Mesodermal cell (in vitro differentiated cells): ENCODE data around the gene FKBP2.

ENCODE experiments used
- H3K27ac ChIP-seq: 2 replicates; pipeline ENCODE4 v1.7.0; 2013; ENCODE audit warnings: mild to moderate bottlenecking, low read depth, low read length, moderate library complexity; ENCODE audit not compliant: severe bottlenecking
- H3K36me3 ChIP-seq: 2 replicates; pipeline ENCODE4 v1.7.1; 2013; ENCODE audit warnings: mild to moderate bottlenecking, low read length, moderate library complexity; ENCODE audit not compliant: control insufficient read depth, insufficient read depth
- H3K4me1 ChIP-seq: one replicate; pipeline ENCODE4 v1.7.1; 2013; ENCODE audit warnings: mild to moderate bottlenecking, low read length; ENCODE audit not compliant: insufficient read depth, control insufficient read depth, poor library complexity, severe bottlenecking
- H3K4me3 ChIP-seq: 2 replicates; pipeline ENCODE4 v1.7.0; 2013; ENCODE audit warnings: low read length, control low read depth, mild to moderate bottlenecking; ENCODE audit not compliant: insufficient read depth, poor library complexity, severe bottlenecking; ENCODE audit errors: extremely low read depth
- H3K9me3 ChIP-seq: 2 replicates; pipeline ENCODE4 v1.7.1; 2013; ENCODE audit warnings: mild to moderate bottlenecking, low read length, moderate library complexity; ENCODE audit not compliant: control insufficient read depth
- WGBS, 2 experiments: methylation state at CpG; one replicate each; pipeline ENCODE4 v1.1.5; 2013; ENCODE audit warnings: missing lambda C conversion rate in 2 of 2; ENCODE audit not compliant: insufficient coverage in 2 of 2; 5-methylcytosine and 5-hydroxymethylcytosine counted together

FKBP2 gene

GRCh38 chr11:64290352-64291261 lies 49.7 kb downstream of the FKBP2 start:
- H3K27ac ChIP-seq = no peak overlapping the region
- no peaks in the 10 kb centered on the region for H3K36me3 ChIP-seq
- no peak overlapping the region for H3K4me3 ChIP-seq
- H3K4me1 ChIP-seq = no peaks in the 10 kb centered on the region
- 52 to 67% methylated on average over 8 of the region's 10 CpGs for WGBS, 2 experiments
- H3K9me3 ChIP-seq = no peaks in the 10 kb centered on the region

GRCh38 chr11:64291262-64291751 lies 50.4 kb downstream of the FKBP2 start, which contains the start of gene KCNK4:
TSS of gene KCNK4 (plus strand) at chr11:64291302. CDS start at chr11:64293019, 1,717 bp downstream.
- Histone ChIP-seq H3K4me3 (peak within 1 kb of the TSS; percentile 11), H3K36me3 (no peaks in the 10 kb centered on the region), H3K9me3 (no peaks in the 10 kb centered on the region), H3K27ac (no peak within 1 kb of the TSS), H3K4me1 (no peaks in the 10 kb centered on the region)
- 2% methylated on average over 27 to 35 of the region's 45 CpGs for WGBS, 2 experiments

- Histone ChIP-seq H3K27ac (no peak overlapping the region), H3K4me1 (no peaks in the 10 kb centered on the region), H3K36me3 (no peaks in the 10 kb centered on the region), H3K9me3 (no peaks in the 10 kb centered on the region), H3K4me3 (peak overlapping the region; percentile 11)
- 1 to 2% methylated on average over 87 to 91 of the region's 96 CpGs for WGBS, 2 experiments
These were observed 51.0 kb downstream of the FKBP2 start for GRCh38 chr11:64291752-64292459.

GRCh38 chr11:64292460-64293254 lies 51.8 kb downstream of the FKBP2 start:
- Histone ChIP-seq H3K4me3 (peak overlapping the region; percentile 11), H3K36me3 (no peaks in the 10 kb centered on the region), H3K4me1 (peaks cover 3% of the 10 kb centered on the region), H3K9me3 (no peaks in the 10 kb centered on the region), H3K27ac (no peak overlapping the region)
- WGBS, 2 experiments = 42 to 51% methylated on average over 33 to 35 of the region's 42 CpGs
